ENCODE results near the gene DPYSL5. TPM values are rescaled to one million over a fixed set of nuclear protein-coding genes. Genes with fewer than 3 reads are reported as not detected.

The DPYSL5 gene
- polyA plus RNA-seq, 3 donors = not detected

DNA sequence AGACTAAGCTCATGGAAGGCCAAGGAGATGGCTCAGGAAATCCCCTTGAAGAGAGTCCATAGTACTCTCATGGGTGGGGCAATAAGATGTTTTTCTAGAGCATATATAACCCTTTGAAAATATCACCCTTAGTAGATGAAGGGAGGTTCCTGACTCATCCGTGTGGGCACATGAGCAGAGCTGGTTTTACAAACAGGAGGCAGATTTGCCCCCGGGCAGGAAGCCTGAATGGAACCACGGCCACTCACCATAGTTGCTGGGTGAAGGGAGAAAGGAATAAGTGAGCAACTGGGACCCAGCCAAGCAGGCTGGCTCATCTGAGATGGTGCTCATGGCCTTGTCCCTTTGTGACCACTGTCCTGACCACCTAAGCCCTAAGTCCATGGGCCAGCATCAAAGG is 93.6 kb downstream of the DPYSL5 start:
- Histone ChIP-seq H3K4me1 (ENCODE audit: control insufficient read depth in 1 of 2, insufficient read depth in 2 of 2, low read length in 2 of 2) (no peaks in the 10 kb centered on the region), H3K27ac (ENCODE audit: low read depth in 1 of 2, low read length in 2 of 2) (no peak overlapping the region), H3K9me3 (replicated peaks in 1 of 2; ENCODE audit: control insufficient read depth in 1 of 2, insufficient read depth in 1 of 2, low read length in 2 of 2) (no peaks in the 10 kb centered on the region), H3K9ac (ENCODE audit: insufficient read depth, low read length, poor library complexity, severe bottlenecking) (no peak overlapping the region), H3K36me3 (replicated peaks in 1 of 2; ENCODE audit: control insufficient read depth in 1 of 2, insufficient read depth in 2 of 2, low read length in 2 of 2) (no peaks in the 10 kb centered on the region), H3K4me3 (replicated peaks in 1 of 3; ENCODE audit: low read depth in 2 of 3, low read length in 3 of 3) (no peak overlapping the region), H2AFZ (ENCODE audit: insufficient read depth, low read depth, low read length, poor library complexity, severe bottlenecking) (no peak overlapping the region), H3K27me3 (ENCODE audit: control insufficient read depth in 2 of 2, insufficient read depth in 2 of 2, low read length in 2 of 2) (peaks cover 0 to 6% of the 10 kb centered on the region in 2 donors), H3K79me2 (ENCODE audit: insufficient read depth, low read length) (no peaks in the 10 kb centered on the region), H3K4me2 (replicated peaks; ENCODE audit: extremely low read depth, low read length, poor library complexity, severe bottlenecking) (no peak overlapping the region), H4K20me1 (ENCODE audit: insufficient read depth, low read length) (no peaks in the 10 kb centered on the region)
- Mint-ChIP-seq H3K4me1 (no peaks in the 10 kb centered on the region), H3K27ac (no peak overlapping the region), H3K27me3 (ENCODE audit: low read depth in 3 of 3) (peaks cover 8 to 28% (median 17%) of the 10 kb centered on the region in 3 donors), H3K9me3 (no peaks in the 10 kb centered on the region), H3K36me3 (no peaks in the 10 kb centered on the region), H3K4me3 (no peak overlapping the region)
- intact Hi-C loops (cut with micrococcal nuclease) = no loop called here
- TF ChIP-seq, protein P1, sequence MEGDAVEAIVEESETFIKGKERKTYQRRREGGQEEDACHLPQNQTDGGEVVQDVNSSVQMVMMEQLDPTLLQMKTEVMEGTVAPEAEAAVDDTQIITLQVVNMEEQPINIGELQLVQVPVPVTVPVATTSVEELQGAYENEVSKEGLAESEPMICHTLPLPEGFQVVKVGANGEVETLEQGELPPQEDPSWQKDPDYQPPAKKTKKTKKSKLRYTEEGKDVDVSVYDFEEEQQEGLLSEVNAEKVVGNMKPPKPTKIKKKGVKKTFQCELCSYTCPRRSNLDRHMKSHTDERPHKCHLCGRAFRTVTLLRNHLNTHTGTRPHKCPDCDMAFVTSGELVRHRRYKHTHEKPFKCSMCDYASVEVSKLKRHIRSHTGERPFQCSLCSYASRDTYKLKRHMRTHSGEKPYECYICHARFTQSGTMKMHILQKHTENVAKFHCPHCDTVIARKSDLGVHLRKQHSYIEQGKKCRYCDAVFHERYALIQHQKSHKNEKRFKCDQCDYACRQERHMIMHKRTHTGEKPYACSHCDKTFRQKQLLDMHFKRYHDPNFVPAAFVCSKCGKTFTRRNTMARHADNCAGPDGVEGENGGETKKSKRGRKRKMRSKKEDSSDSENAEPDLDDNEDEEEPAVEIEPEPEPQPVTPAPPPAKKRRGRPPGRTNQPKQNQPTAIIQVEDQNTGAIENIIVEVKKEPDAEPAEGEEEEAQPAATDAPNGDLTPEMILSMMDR (IDR thresholded peaks at IDR 0.05) = no peak
- no peak for DNase-seq
- 85% methylated on average over 2 of the region's 3 CpGs for WGBS (ENCODE audit: insufficient coverage)

DNA sequence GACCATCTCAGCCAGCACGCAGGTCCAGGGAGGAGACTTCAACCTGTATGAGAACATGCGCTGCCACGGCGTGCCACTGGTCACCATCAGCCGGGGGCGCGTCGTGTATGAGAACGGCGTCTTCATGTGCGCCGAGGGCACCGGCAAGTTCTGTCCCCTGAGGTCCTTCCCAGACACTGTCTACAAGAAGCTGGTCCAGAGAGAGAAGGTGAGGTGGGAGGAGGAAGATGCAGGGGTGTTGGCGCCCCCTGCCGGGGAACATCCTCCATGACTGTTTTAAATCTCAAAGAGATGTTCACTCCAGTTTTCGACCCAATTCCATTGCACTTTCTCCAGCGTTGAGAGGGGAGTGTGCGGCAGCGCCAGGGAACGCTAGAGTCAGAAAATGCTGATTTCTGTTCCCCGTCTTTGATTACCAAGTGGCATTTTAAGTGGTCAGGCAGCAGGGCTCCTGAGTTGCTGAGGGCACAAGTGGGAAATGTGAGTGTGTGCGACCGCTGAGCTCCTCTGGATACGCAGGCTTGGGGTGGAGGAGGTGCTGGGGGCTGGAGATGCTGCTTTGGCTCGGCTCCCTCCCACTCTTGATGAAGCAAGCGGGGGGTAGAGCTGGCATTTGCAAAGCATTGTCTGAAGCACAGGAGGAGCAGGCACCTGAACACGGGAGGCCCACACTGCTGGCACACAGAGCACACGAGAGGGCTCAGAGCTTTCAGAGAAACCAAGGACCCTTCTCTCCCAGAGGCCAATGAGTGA is 94.8 kb downstream of the DPYSL5 start:
- Mint-ChIP-seq H3K27me3 (ENCODE audit: low read depth in 3 of 3) (peaks cover 8 to 31% (median 13%) of the 10 kb centered on the region in 3 donors), H3K27ac (no peak overlapping the region), H3K4me1 (no peaks in the 10 kb centered on the region), H3K9me3 (no peaks in the 10 kb centered on the region), H3K36me3 (no peaks in the 10 kb centered on the region), H3K4me3 (peak overlapping the region in 1 of 2 donors; percentile 75)
- H3K4me3 ChIP-seq (replicated peaks in 1 of 3; ENCODE audit: low read depth in 2 of 3, low read length in 3 of 3) = no peak overlapping the region
- no peaks in the 10 kb centered on the region for H3K36me3 ChIP-seq (replicated peaks in 1 of 2; ENCODE audit: control insufficient read depth in 1 of 2, insufficient read depth in 2 of 2, low read length in 2 of 2)
- no peak overlapping the region for H3K4me2 ChIP-seq (replicated peaks; ENCODE audit: extremely low read depth, low read length, poor library complexity, severe bottlenecking)
- H4K20me1 ChIP-seq (ENCODE audit: insufficient read depth, low read length) = no peaks in the 10 kb centered on the region
- H2AFZ ChIP-seq (ENCODE audit: insufficient read depth, low read depth, low read length, poor library complexity, severe bottlenecking) = no peak overlapping the region
- WGBS (ENCODE audit: insufficient coverage) = 35% methylated on average over 25 of the region's 28 CpGs
- H3K79me2 ChIP-seq (ENCODE audit: insufficient read depth, low read length) = no peaks in the 10 kb centered on the region
- peaks cover 0 to 6% of the 10 kb centered on the region in 2 donors for H3K27me3 ChIP-seq (ENCODE audit: control insufficient read depth in 2 of 2, insufficient read depth in 2 of 2, low read length in 2 of 2)
- H3K27ac ChIP-seq (ENCODE audit: low read depth in 1 of 2, low read length in 2 of 2) = no peak overlapping the region
- DNase-seq = peak; percentile 37 to 48 (median 38)
- H3K4me1 ChIP-seq (ENCODE audit: control insufficient read depth in 1 of 2, insufficient read depth in 2 of 2, low read length in 2 of 2) = no peaks in the 10 kb centered on the region
- no peaks in the 10 kb centered on the region for H3K9me3 ChIP-seq (replicated peaks in 1 of 2; ENCODE audit: control insufficient read depth in 1 of 2, insufficient read depth in 1 of 2, low read length in 2 of 2)
- TF ChIP-seq, protein P1 (IDR thresholded peaks at IDR 0.05) = peak; percentile 90
- H3K9ac ChIP-seq (ENCODE audit: insufficient read depth, low read length, poor library complexity, severe bottlenecking) = no peak overlapping the region
- intact Hi-C loops (cut with micrococcal nuclease) = loop anchor here (1.0 to 2.0 kb wide), 2 partner anchors 96 kb away; no protein-coding TSS in a partner anchor

Measured in CD14-positive monocyte (primary cell).